ENCODE results near the gene MAP3K6. TPM values are rescaled to one million over a fixed set of nuclear protein-coding genes. Genes with fewer than 3 reads are reported as not detected.
"Not testable (repeated sequence)": the region's sequence is repeated elsewhere in the genome, so short reads cannot be mapped to it uniquely, and the experiment has no call there.

MAP3K6 gene
- total RNA-seq, 4 donors from 2014 or later: 72.3 to 121 (median 76.9) TPM

GRCh38 chr1:27410709-27411108, 43.9 kb upstream of the MAP3K6 start:
- 94 to 95% methylated on average over 2 of the region's 2 CpGs for WGBS, 2 donors
- intact Hi-C loops (cut with DNase I): loop anchor here (10.0 kb wide), 1 partner anchor 74 kb away; no protein-coding TSS in a partner anchor

GRCh38 chr1:27409669-27410068, 42.9 kb upstream of the MAP3K6 start:
- Histone ChIP-seq H3K4me1 (peaks cover 24 to 69% (median 31%) of the 10 kb centered on the region in 3 donors), H3K27me3 (no peaks in the 10 kb centered on the region), H3K9me3 (no peaks in the 10 kb centered on the region), H3K27ac (no peak overlapping the region), H3K36me3 (peaks cover 35 to 92% (median 60%) of the 10 kb centered on the region in 3 donors), H3K4me3 (no peak overlapping the region)
- TF ChIP-seq POLR2A (IDR thresholded peaks at IDR 0.05) (no peak), CTCF (IDR thresholded peaks at IDR 0.05) (no peak)
- 91 to 92% methylated on average over 8 to 11 of the region's 11 CpGs for WGBS, 2 donors
- no peak for DNase-seq
- intact Hi-C loops (cut with DNase I): loop anchor here (10.0 kb wide), 2 partner anchors 75 to 195 kb away; partner anchors contain the start of gene AHDC1

More at GRCh38 chr1:27410709-27411108, 43.9 kb upstream of the MAP3K6 start:
- Histone ChIP-seq H3K4me3 (no peak overlapping the region), H3K9me3 (no peaks in the 10 kb centered on the region), H3K27ac (no peak overlapping the region), H3K36me3 (peaks cover 35 to 98% (median 71%) of the 10 kb centered on the region in 3 donors), H3K27me3 (no peaks in the 10 kb centered on the region), H3K4me1 (peaks cover 17 to 69% (median 21%) of the 10 kb centered on the region in 3 donors)
- TF ChIP-seq POLR2A (IDR thresholded peaks at IDR 0.05) (no peak), CTCF (IDR thresholded peaks at IDR 0.05) (no peak)
- DNase-seq: no peak

GRCh38 chr1:27408151-27408550, 41.4 kb upstream of the MAP3K6 start:
- H3K4me3 ChIP-seq: no peak overlapping the region
- WGBS, 2 donors: 87 to 92% methylated on average over 6 to 9 of the region's 9 CpGs
- peaks cover 36 to 69% (median 42%) of the 10 kb centered on the region in 3 donors for H3K4me1 ChIP-seq
- H3K27ac ChIP-seq: peak overlapping the region in 3 of 4 donors; percentile 87 to 91 (median 89)
- DNase-seq: no peak
- H3K9me3 ChIP-seq: no peaks in the 10 kb centered on the region
- no peak for TF ChIP-seq CTCF (IDR thresholded peaks at IDR 0.05)
- TF ChIP-seq POLR2A (IDR thresholded peaks at IDR 0.05): no peak
- intact Hi-C loops (cut with DNase I): loop anchor here (10.0 kb wide), 1 partner anchor 197 kb away; the partner anchor contains the start of gene AHDC1
- peaks cover 35 to 78% (median 54%) of the 10 kb centered on the region in 3 donors for H3K36me3 ChIP-seq
- H3K27me3 ChIP-seq: no peaks in the 10 kb centered on the region

GRCh38 chr1:27406791-27407190, 40.0 kb upstream of the MAP3K6 start:
- intact Hi-C loops (cut with DNase I): loop anchor here (10.0 kb wide), 1 partner anchor 198 kb away; the partner anchor contains the start of gene AHDC1
- Histone ChIP-seq H3K4me1 (peaks cover 50 to 72% (median 56%) of the 10 kb centered on the region in 3 donors), H3K27ac (peak overlapping the region; percentile 79 to 91 (median 88)), H3K36me3 (peaks cover 27 to 64% (median 45%) of the 10 kb centered on the region in 3 donors)
- not testable (repeated sequence) for H3K27me3 ChIP-seq, H3K4me3 ChIP-seq, H3K9me3 ChIP-seq, DNase-seq
- WGBS, 2 donors: 60 to 77% methylated on average over 1 to 2 of the region's 2 CpGs

GRCh38 chr1:27406362-27406680, 39.6 kb upstream of the MAP3K6 start:
- DNase-seq: no peak
- H3K4me1 ChIP-seq: peaks cover 55 to 76% (median 58%) of the 10 kb centered on the region in 3 donors
- intact Hi-C loops (cut with DNase I): loop anchor here (10.0 kb wide), 1 partner anchor 198 kb away; the partner anchor contains the start of gene AHDC1

GRCh38 chr1:27405598-27406361, 39.0 kb upstream of the MAP3K6 start:
- WGBS, 2 donors: 33 to 54% methylated on average over 1 to 2 of the region's 18 CpGs
- H3K4me3 ChIP-seq, DNase-seq, H3K9me3 ChIP-seq, H3K27me3 ChIP-seq: not testable (repeated sequence)
- Histone ChIP-seq H3K4me1 (peaks cover 58 to 82% (median 58%) of the 10 kb centered on the region in 3 donors), H3K27ac (peak overlapping the region; percentile 79 to 91 (median 88)), H3K36me3 (peaks cover 20 to 54% (median 36%) of the 10 kb centered on the region in 3 donors)
- intact Hi-C loops (cut with DNase I): loop anchor here (10.0 kb wide), 1 partner anchor 199 kb away; the partner anchor contains the start of gene AHDC1

More at GRCh38 chr1:27406362-27406680, 39.6 kb upstream of the MAP3K6 start:
- peaks cover 25 to 59% (median 42%) of the 10 kb centered on the region in 3 donors for H3K36me3 ChIP-seq
- no peak overlapping the region for H3K4me3 ChIP-seq
- 45 to 60% methylated on average over 4 of the region's 4 CpGs for WGBS, 2 donors
- peak overlapping the region; percentile 79 to 91 (median 88) for H3K27ac ChIP-seq
- TF ChIP-seq POLR2A (IDR thresholded peaks at IDR 0.05) (no peak), CTCF (IDR thresholded peaks at IDR 0.05) (no peak)
- no peaks in the 10 kb centered on the region for H3K9me3 ChIP-seq
- no peaks in the 10 kb centered on the region for H3K27me3 ChIP-seq

All from esophagus squamous epithelium (tissue), 5 donors.